ENCODE measurements around the gene P2RX6. TPM values are rescaled to one million over a fixed set of nuclear protein-coding genes. Genes with fewer than 3 reads are reported as not detected.

Gene P2RX6
- total and polyA plus RNA-seq, 2 experiments from 2014 or later, result 3.3 to 8.0 TPM

GRCh38 chr22:20985720-20986119 lies 29.2 kb upstream of the P2RX6 start:
- Histone ChIP-seq H4K20me1 (ENCODE audit: insufficient read depth, poor library complexity, severe bottlenecking) (no peaks in the 10 kb centered on the region), H2AFZ (no peak overlapping the region), H3K4me3 (no peak overlapping the region), H3K9me2 (replicated peaks; ENCODE audit: insufficient read depth) (no peaks in the 10 kb centered on the region), H3K27me3 (no peaks in the 10 kb centered on the region), H3K4me1 (ENCODE audit: insufficient read depth) (peaks cover 13% of the 10 kb centered on the region), H3K27ac (no peak overlapping the region), H3K4me2 (no peak overlapping the region), H3K9me3 (ENCODE audit: low read depth) (no peaks in the 10 kb centered on the region), H3K79me2 (peaks cover 18% of the 10 kb centered on the region), H3K36me3 (replicated peaks; ENCODE audit: insufficient read depth, low read depth) (no peaks in the 10 kb centered on the region)
- TF ChIP-seq EZH2 (IDR thresholded peaks at IDR 0.05; ENCODE audit: borderline replicate concordance) (no peak), CTCF (IDR thresholded peaks at IDR 0.05; ENCODE audit: poor library complexity) (no peak), EZH2phosphoT487 (IDR thresholded peaks at IDR 0.05; ENCODE audit: low read depth, severe bottlenecking, unreplicated experiment) (no peak)
- no peak for DNase-seq (ENCODE audit: low spot score)
- 95% methylated on average over 7 of the region's 7 CpGs for WGBS (ENCODE audit: low lambda C conversion rate, missing lambda C conversion rate)

GRCh38 chr22:20986365-20986764 lies 28.6 kb upstream of the P2RX6 start:
- Histone ChIP-seq H3K27ac (no peak overlapping the region), H3K4me3 (no peak overlapping the region), H4K20me1 (ENCODE audit: insufficient read depth, poor library complexity, severe bottlenecking) (no peaks in the 10 kb centered on the region), H3K79me2 (peaks cover 15% of the 10 kb centered on the region), H3K9me2 (replicated peaks; ENCODE audit: insufficient read depth) (no peaks in the 10 kb centered on the region), H3K27me3 (no peaks in the 10 kb centered on the region), H3K4me1 (ENCODE audit: insufficient read depth) (peaks cover 7% of the 10 kb centered on the region), H3K4me2 (no peak overlapping the region), H2AFZ (no peak overlapping the region), H3K9me3 (ENCODE audit: low read depth) (no peaks in the 10 kb centered on the region), H3K36me3 (replicated peaks; ENCODE audit: insufficient read depth, low read depth) (no peaks in the 10 kb centered on the region)
- TF ChIP-seq EZH2 (IDR thresholded peaks at IDR 0.05; ENCODE audit: borderline replicate concordance), result no peak
- no peak for TF ChIP-seq EZH2phosphoT487 (IDR thresholded peaks at IDR 0.05; ENCODE audit: low read depth, severe bottlenecking, unreplicated experiment)
- no peak for TF ChIP-seq CTCF (IDR thresholded peaks at IDR 0.05; ENCODE audit: poor library complexity)
- DNase-seq (ENCODE audit: low spot score), result no peak
- WGBS (ENCODE audit: low lambda C conversion rate, missing lambda C conversion rate), result 88% methylated on average over 1 of the region's 1 CpG

- TF ChIP-seq EZH2 (IDR thresholded peaks at IDR 0.05; ENCODE audit: borderline replicate concordance) (no peak), CTCF (IDR thresholded peaks at IDR 0.05; ENCODE audit: poor library complexity) (no peak), EZH2phosphoT487 (IDR thresholded peaks at IDR 0.05; ENCODE audit: low read depth, severe bottlenecking, unreplicated experiment) (no peak)
- Histone ChIP-seq H3K4me2 (no peak overlapping the region), H3K4me1 (ENCODE audit: insufficient read depth) (peaks cover 5% of the 10 kb centered on the region), H2AFZ (no peak overlapping the region), H3K36me3 (replicated peaks; ENCODE audit: insufficient read depth, low read depth) (no peaks in the 10 kb centered on the region), H4K20me1 (ENCODE audit: insufficient read depth, poor library complexity, severe bottlenecking) (no peaks in the 10 kb centered on the region), H3K9me3 (ENCODE audit: low read depth) (no peaks in the 10 kb centered on the region), H3K27me3 (no peaks in the 10 kb centered on the region), H3K9me2 (replicated peaks; ENCODE audit: insufficient read depth) (no peaks in the 10 kb centered on the region), H3K27ac (no peak overlapping the region), H3K4me3 (no peak overlapping the region), H3K79me2 (peaks cover 12% of the 10 kb centered on the region)
- 95% methylated on average over 12 of the region's 14 CpGs for WGBS (ENCODE audit: low lambda C conversion rate, missing lambda C conversion rate)
- no peak for DNase-seq (ENCODE audit: low spot score)
Observed at GRCh38 chr22:20987375-20987774, 27.6 kb upstream of the P2RX6 start.

All from hepatocyte (in vitro differentiated cells).